ENCODE data around the gene GNAT1. TPM values are rescaled to one million over a fixed set of nuclear protein-coding genes. Genes with fewer than 3 reads are reported as not detected.

Gene GNAT1
- total and polyA plus RNA-seq, 4 donors = 0.29 to 0.72 TPM; not detected in 2

GRCh38 chr3:50168388-50168787 is 23.0 kb upstream of the GNAT1 start:
- H3K36me3 ChIP-seq (ENCODE audit: control insufficient read depth, insufficient read depth, low read length) = peaks cover 47% of the 10 kb centered on the region
- no peak for DNase-seq (ENCODE audit: low read depth in 4 of 6, low spot score in 6 of 6)
- WGBS (ENCODE audit: insufficient coverage) = 70% methylated on average over 7 of the region's 9 CpGs
- no peak overlapping the region for H3K4me3 ChIP-seq (ENCODE audit: low read depth, low read length)
- H3K9me3 ChIP-seq (ENCODE audit: control insufficient read depth, insufficient read depth, low read length) = no peaks in the 10 kb centered on the region
- H3K27me3 ChIP-seq (ENCODE audit: control insufficient read depth, insufficient read depth, low read length) = no peaks in the 10 kb centered on the region
- peaks cover 68% of the 10 kb centered on the region for H3K4me1 ChIP-seq (ENCODE audit: control insufficient read depth, insufficient read depth, low read length)
- no peak overlapping the region for H3K27ac ChIP-seq (ENCODE audit: low read depth, low read length)

DNA sequence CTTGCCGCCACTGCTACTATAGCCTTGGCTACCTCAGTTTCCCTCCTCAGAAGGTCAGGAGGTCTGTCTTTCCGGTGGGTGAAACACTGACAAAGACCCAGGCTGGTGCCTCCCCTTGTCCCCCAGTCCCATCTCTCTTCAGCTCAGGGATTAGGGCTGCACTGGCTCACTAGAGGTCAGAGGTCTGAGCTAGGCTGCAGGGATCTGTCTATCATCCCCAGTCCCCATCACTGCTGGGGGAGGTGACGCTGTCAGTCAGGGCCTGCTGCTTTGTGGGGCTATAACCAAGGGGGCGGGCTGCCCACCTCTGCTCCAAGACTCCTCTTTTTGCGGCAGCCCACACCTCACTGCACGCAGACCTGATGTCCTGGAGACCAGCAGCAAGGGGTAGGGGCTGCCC is 22.6 kb upstream of the GNAT1 start:
- DNase-seq (ENCODE audit: low read depth in 4 of 6, low spot score in 6 of 6) = no peak
- H3K4me3 ChIP-seq (ENCODE audit: low read depth, low read length) = no peak overlapping the region
- no peaks in the 10 kb centered on the region for H3K9me3 ChIP-seq (ENCODE audit: control insufficient read depth, insufficient read depth, low read length)
- H3K27me3 ChIP-seq (ENCODE audit: control insufficient read depth, insufficient read depth, low read length) = no peaks in the 10 kb centered on the region
- no peak overlapping the region for H3K27ac ChIP-seq (ENCODE audit: low read depth, low read length)
- 92% methylated on average over 6 of the region's 6 CpGs for whole genome bisulfite sequencing (ENCODE audit: insufficient coverage)
- peaks cover 47% of the 10 kb centered on the region for H3K36me3 ChIP-seq (ENCODE audit: control insufficient read depth, insufficient read depth, low read length)
- H3K4me1 ChIP-seq (ENCODE audit: control insufficient read depth, insufficient read depth, low read length) = peaks cover 64% of the 10 kb centered on the region

DNA sequence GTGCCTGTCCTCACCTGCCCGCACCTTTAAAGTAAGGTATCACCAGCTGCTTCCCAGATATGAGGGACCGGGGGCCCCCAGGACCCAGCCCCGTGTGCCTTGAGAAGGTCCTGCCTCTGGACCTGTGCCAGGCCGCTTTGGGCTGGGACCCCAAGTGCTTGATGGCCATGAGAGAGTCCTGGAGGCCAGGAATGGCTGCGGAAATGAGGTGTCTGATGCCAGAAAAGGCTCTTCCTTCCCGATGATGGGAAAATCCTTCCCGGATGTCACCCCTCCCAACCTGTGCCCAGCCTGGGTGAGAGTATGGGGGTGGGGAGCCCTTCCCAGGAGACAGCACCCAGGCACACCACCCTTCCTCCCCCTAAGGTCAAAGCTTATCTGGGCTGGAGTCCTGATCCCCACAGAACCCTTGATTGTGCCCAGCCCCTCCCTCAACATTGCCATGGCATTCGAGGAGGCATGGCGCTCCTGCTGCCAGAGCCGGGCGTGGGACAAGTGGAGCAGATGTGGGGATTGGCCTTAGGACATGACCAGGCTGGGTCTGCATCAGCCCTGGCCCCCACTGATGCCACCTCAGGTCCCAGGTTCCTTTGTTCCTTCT is 22.1 kb upstream of the GNAT1 start:
- H3K4me1 ChIP-seq (ENCODE audit: control insufficient read depth, insufficient read depth, low read length) = peaks cover 59% of the 10 kb centered on the region
- 92% methylated on average over 7 of the region's 11 CpGs for WGBS (ENCODE audit: insufficient coverage)
- H3K9me3 ChIP-seq (ENCODE audit: control insufficient read depth, insufficient read depth, low read length) = no peaks in the 10 kb centered on the region
- no peak overlapping the region for H3K4me3 ChIP-seq (ENCODE audit: low read depth, low read length)
- H3K27me3 ChIP-seq (ENCODE audit: control insufficient read depth, insufficient read depth, low read length) = no peaks in the 10 kb centered on the region
- H3K27ac ChIP-seq (ENCODE audit: low read depth, low read length) = no peak overlapping the region
- DNase-seq (ENCODE audit: low read depth in 4 of 6, low spot score in 6 of 6) = no peak
- H3K36me3 ChIP-seq (ENCODE audit: control insufficient read depth, insufficient read depth, low read length) = peaks cover 50% of the 10 kb centered on the region

DNA sequence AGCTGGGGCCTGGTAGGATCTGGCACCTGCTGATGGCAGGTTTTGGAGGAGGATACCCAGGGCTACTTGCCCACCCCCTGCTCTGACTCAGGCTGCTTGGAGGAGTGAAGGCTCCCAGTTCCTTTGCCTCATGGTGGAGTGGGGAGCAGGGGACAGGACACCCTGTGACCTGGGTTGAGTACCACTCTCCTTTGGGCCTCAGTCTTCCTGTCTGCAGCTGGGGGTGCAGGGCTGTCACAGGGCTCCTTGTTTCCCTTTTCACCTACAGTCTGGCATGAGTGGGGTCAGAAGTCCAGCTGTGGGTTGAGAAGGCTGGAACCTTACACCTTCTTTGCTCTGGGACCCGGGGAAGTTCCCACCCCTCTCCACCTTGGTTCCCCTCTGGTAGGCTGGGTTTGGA is 21.6 kb upstream of the GNAT1 start:
- WGBS (ENCODE audit: insufficient coverage) = no CpG with 5 or more reads among the region's 1 CpG
- Histone ChIP-seq H3K36me3 (ENCODE audit: control insufficient read depth, insufficient read depth, low read length) (peaks cover 55% of the 10 kb centered on the region), H3K4me3 (ENCODE audit: low read depth, low read length) (no peak overlapping the region), H3K27me3 (ENCODE audit: control insufficient read depth, insufficient read depth, low read length) (no peaks in the 10 kb centered on the region), H3K27ac (ENCODE audit: low read depth, low read length) (no peak overlapping the region), H3K4me1 (ENCODE audit: control insufficient read depth, insufficient read depth, low read length) (peaks cover 54% of the 10 kb centered on the region), H3K9me3 (ENCODE audit: control insufficient read depth, insufficient read depth, low read length) (no peaks in the 10 kb centered on the region)
- no peak for DNase-seq (ENCODE audit: low read depth in 4 of 6, low spot score in 6 of 6)

GRCh38 chr3:50170689-50171088 is 20.7 kb upstream of the GNAT1 start:
- H3K4me1 ChIP-seq (ENCODE audit: control insufficient read depth, insufficient read depth, low read length) = peaks cover 45% of the 10 kb centered on the region
- H3K27ac ChIP-seq (ENCODE audit: low read depth, low read length) = no peak overlapping the region
- no peaks in the 10 kb centered on the region for H3K9me3 ChIP-seq (ENCODE audit: control insufficient read depth, insufficient read depth, low read length)
- WGBS (ENCODE audit: insufficient coverage) = 89% methylated on average over 10 of the region's 10 CpGs
- H3K4me3 ChIP-seq (ENCODE audit: low read depth, low read length) = no peak overlapping the region
- no peaks in the 10 kb centered on the region for H3K27me3 ChIP-seq (ENCODE audit: control insufficient read depth, insufficient read depth, low read length)
- no peak for DNase-seq (ENCODE audit: low read depth in 4 of 6, low spot score in 6 of 6)
- peaks cover 61% of the 10 kb centered on the region for H3K36me3 ChIP-seq (ENCODE audit: control insufficient read depth, insufficient read depth, low read length)

- WGBS (ENCODE audit: insufficient coverage) = 81% methylated on average over 18 of the region's 21 CpGs
- Histone ChIP-seq H3K9me3 (ENCODE audit: control insufficient read depth, insufficient read depth, low read length) (no peaks in the 10 kb centered on the region), H3K36me3 (ENCODE audit: control insufficient read depth, insufficient read depth, low read length) (peaks cover 66% of the 10 kb centered on the region), H3K4me3 (ENCODE audit: low read depth, low read length) (no peak overlapping the region), H3K4me1 (ENCODE audit: control insufficient read depth, insufficient read depth, low read length) (peaks cover 35% of the 10 kb centered on the region), H3K27ac (ENCODE audit: low read depth, low read length) (no peak overlapping the region), H3K27me3 (ENCODE audit: control insufficient read depth, insufficient read depth, low read length) (no peaks in the 10 kb centered on the region)
- DNase-seq (ENCODE audit: low read depth in 4 of 6, low spot score in 6 of 6) = no peak
Measured at GRCh38 chr3:50171540-50172301, 19.7 kb upstream of the GNAT1 start.

DNA sequence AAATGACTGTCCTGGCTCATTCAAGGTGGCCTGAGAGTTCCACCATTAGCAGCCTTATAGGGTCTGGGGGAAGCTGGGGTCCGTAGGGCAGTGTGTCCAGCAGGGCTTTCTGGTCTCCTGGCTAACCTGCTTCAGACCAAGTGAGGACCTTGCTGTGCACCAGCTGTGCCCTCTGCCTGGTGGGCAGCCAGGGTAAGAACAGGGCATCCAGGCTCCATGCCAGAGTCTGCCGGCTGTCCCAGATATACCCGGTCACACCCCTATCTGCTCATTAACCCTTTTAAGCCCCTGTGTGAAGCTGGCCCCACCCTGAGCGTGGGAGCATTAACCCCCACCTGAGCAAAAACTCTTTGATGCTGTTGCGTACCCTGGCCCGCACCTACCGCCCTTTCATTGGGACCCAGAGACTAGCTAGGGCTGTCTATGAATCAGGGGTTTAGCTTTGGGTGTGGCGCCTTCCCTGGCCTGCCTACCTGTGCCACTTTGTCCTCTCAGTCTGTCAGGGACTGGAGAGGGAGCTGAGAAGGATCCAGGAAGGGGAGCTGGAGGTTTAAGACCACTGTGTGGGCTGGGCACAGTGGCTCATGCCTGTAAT is 18.7 kb upstream of the GNAT1 start:
- Histone ChIP-seq H3K36me3 (ENCODE audit: control insufficient read depth, insufficient read depth, low read length) (peaks cover 72% of the 10 kb centered on the region), H3K4me3 (ENCODE audit: low read depth, low read length) (no peak overlapping the region), H3K27ac (ENCODE audit: low read depth, low read length) (no peak overlapping the region), H3K9me3 (ENCODE audit: control insufficient read depth, insufficient read depth, low read length) (no peaks in the 10 kb centered on the region), H3K4me1 (ENCODE audit: control insufficient read depth, insufficient read depth, low read length) (peaks cover 25% of the 10 kb centered on the region), H3K27me3 (ENCODE audit: control insufficient read depth, insufficient read depth, low read length) (no peaks in the 10 kb centered on the region)
- 66% methylated on average over 8 of the region's 8 CpGs for WGBS (ENCODE audit: insufficient coverage)
- DNase-seq (ENCODE audit: low read depth in 4 of 6, low spot score in 6 of 6) = no peak

DNA sequence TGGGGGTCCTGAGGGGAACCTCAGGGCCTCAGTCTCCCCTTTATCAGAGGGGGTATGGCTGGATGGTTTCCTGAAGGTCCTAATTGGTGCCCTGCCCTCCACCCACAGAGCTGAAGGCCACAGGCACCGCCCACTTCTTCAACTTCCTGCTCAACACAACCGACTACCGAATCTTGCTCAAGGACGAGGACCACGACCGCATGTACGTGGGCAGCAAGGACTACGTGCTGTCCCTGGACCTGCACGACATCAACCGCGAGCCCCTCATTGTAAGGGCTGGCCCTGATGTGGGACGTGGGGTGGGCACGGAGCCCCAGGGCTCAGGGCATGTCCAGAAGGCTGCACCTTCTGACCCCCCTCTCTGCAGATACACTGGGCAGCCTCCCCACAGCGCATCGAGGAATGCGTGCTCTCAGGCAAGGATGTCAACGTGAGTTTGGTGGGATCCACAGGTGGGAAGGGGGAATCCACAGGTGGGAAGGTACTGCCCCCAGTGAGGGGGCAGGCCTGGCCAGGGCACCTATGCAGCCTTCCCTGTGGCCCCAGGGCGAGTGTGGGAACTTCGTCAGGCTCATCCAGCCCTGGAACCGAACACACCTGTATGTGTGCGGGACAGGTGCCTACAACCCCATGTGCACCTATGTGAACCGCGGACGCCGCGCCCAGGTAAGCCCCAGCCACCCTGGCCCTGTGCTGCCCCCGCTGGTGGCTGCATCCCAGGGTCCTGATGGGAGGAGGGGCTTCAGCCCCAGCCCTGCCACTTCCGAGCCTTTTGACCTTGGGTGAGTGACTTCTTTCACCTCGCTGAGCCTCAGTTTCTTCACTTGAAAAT is 17.5 kb upstream of the GNAT1 start:
- H3K27ac ChIP-seq (ENCODE audit: low read depth, low read length) = no peak overlapping the region
- H3K27me3 ChIP-seq (ENCODE audit: control insufficient read depth, insufficient read depth, low read length) = no peaks in the 10 kb centered on the region
- DNase-seq (ENCODE audit: low read depth in 4 of 6, low spot score in 6 of 6) = no peak
- H3K4me3 ChIP-seq (ENCODE audit: low read depth, low read length) = no peak overlapping the region
- H3K36me3 ChIP-seq (ENCODE audit: control insufficient read depth, insufficient read depth, low read length) = peaks cover 65% of the 10 kb centered on the region
- WGBS (ENCODE audit: insufficient coverage) = 86% methylated on average over 27 of the region's 29 CpGs
- H3K9me3 ChIP-seq (ENCODE audit: control insufficient read depth, insufficient read depth, low read length) = no peaks in the 10 kb centered on the region
- peaks cover 13% of the 10 kb centered on the region for H3K4me1 ChIP-seq (ENCODE audit: control insufficient read depth, insufficient read depth, low read length)

- 92% methylated on average over 7 of the region's 7 CpGs for WGBS (ENCODE audit: insufficient coverage)
- Histone ChIP-seq H3K27ac (ENCODE audit: low read depth, low read length) (no peak overlapping the region), H3K4me1 (ENCODE audit: control insufficient read depth, insufficient read depth, low read length) (peaks cover 7% of the 10 kb centered on the region), H3K9me3 (ENCODE audit: control insufficient read depth, insufficient read depth, low read length) (no peaks in the 10 kb centered on the region), H3K4me3 (ENCODE audit: low read depth, low read length) (no peak overlapping the region), H3K27me3 (ENCODE audit: control insufficient read depth, insufficient read depth, low read length) (no peaks in the 10 kb centered on the region), H3K36me3 (ENCODE audit: control insufficient read depth, insufficient read depth, low read length) (peaks cover 59% of the 10 kb centered on the region)
- DNase-seq (ENCODE audit: low read depth in 4 of 6, low spot score in 6 of 6) = no peak
Measured at GRCh38 chr3:50174517-50174895, 16.9 kb upstream of the GNAT1 start.
